HG03064 (cell line): Measurements from ENCODE around the gene HSBP1L1.

Experiments used
- ATAC-seq: cut with Tn5 transposase; IDR thresholded peaks from one replicate; pipeline ENCODE4 v1.9.1; 2021; ENCODE audit warnings: low read depth; ENCODE audit not compliant: unreplicated experiment

HSBP1L1 gene

DNA sequence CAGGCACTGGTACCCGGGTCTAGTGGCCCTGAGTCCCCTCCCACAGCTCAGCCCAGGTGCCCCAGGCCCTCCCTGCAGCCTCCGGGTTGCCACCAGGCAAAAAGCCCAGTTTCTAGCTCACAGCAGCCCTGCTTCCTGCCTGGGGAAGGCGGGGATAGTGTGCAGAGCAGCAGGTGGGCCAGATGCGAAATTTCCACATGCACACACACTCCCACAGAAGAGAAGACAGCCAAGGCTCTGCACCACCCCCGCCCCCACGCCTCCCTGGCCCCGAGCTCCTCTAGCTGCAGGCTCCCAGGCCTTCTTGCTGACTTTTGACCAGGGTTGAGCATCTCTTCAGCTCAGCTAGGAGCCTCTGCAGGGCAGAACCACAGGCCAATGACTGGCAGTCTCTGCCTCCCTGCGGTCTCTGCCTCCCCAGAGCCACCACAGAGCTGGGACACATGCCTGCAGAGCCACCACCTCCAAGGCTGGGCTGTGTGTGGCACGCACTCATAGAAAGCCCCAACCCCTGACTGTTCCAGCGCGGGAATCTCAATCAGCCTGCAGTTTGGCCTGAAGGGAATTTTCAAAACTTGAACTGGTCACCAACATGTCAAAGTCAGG is 20.2 kb upstream of the HSBP1L1 start:
- no peak for ATAC-seq

DNA sequence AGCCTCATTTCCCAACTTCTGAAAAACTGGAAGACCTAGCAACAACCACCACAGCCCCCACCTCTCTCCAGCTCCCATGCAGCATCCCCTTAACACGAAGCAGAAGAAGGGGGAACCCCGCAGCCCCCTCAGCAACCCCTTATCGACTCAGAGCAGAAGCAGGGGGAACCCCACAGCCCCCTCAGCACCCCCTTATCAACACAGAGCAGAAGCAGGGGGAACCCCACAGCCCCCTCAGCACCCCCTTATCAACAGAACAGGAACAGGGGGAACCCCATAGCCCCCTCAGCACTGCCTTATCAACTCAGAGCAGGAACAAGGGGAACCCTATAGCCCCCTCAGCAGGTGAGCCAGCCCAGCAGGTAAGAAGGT is 19.7 kb upstream of the HSBP1L1 start:
- no peak for ATAC-seq

DNA sequence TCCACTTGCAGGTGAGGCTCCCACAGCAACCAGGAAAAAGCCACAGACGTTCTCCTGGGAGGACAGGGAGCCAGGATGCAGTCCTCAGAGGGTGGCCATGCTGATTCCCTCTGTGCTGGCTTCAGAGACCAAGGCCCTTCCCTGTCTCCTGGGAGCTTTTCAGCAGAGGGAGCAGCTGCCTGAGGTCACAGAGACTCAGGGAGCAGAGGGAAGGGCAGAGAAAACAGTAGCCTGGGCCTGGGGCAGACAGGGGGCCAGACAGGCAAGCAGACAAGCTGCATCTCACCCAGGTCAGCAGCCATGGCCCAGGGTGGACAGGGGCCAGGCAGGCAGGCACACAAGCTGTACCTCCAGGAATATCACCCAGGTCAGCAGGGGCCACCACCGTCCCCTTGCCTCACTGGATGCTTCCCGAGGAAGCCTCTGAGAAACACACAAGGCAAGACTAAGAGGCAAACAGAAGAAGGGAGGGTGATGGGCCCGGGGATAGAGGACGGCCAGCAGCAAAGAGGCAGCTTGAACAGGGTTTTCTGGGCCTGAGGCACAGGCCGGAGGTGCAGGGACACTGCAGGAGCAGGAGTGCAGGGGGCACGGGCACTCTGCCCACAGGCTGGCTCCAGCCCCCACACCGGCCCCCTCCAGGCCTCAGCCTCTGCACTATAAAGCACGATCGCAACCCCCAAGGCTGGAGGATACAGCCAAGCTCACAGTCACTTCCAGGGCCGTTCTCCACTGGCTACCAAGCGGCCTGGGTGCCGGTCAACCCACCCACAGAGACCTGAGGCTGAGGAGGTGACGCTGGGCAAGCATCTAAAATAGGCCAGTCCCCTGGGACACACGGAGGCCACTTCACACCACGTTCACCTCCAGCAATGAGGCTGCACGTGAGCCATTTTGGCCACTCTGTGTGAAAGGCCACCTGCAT is 19.1 kb upstream of the HSBP1L1 start:
- ATAC-seq: no peak

DNA sequence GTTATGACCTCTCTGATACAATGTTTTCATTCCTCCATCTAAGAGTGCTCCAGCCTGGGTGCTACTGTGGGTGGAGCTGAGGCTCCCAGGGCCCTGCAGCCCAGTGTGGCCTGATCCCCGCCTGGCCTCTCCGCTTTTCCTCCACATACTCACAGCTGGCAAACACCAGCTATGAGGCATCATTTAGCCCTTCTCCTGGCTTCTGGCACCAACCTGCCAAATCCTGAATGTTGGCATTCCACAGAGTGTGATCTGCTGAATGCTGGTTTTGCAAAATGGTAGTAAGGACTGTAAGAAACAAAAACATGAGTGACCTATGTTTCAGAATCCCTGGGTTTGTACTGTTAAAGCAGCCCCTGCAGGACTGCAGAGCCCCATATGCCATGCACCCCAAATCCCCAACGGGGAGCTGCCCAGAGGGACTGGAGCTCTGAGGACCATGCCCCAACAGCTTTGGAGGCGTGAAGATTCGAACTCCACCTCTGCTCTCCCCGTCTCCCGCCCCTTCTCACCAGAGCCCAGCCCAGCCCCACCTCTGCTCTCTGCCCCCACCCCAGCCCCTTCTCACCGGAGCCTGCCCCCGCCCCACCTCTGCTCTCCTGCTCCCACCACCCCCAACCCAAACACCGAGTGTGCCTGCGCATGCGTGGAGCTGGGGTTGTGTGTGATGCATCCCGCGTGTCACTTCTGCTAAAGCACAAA is 17.2 kb upstream of the HSBP1L1 start:
- no peak for ATAC-seq

DNA sequence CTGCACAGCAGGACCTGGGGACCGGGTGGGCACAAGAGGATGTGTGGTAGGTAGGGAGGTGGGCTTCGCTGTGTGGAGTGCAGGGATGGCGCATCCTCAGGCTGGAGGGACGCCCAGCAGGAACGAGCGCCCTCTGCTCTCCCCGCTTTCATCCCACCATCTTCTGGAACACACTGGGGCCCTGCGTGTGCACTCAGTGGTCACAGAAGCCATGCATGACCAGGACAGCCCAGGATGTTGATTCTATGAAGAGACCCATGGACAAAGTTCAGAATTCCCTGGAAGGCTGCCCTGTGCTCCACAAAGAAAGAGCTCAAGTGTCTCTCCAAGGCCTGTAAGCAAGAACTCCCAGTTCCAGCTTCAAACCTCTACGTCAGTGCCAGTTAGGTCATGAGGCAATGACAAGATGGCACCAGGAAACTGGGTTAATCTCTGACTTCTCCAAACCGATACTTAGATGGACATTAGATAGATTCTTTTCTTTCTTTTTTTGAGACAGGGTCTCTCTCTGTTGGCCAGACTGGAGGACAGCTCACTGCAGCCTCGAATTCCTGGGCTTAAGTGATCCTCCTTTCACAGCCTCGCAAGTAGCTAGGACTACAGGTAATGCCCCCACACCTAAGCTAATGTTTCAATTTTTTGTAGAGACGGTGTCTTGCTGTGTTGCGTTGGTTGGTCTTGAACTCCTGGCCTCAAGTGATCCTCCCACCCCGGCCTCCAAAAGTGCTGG is 16.4 kb upstream of the HSBP1L1 start:
- no peak for ATAC-seq

DNA sequence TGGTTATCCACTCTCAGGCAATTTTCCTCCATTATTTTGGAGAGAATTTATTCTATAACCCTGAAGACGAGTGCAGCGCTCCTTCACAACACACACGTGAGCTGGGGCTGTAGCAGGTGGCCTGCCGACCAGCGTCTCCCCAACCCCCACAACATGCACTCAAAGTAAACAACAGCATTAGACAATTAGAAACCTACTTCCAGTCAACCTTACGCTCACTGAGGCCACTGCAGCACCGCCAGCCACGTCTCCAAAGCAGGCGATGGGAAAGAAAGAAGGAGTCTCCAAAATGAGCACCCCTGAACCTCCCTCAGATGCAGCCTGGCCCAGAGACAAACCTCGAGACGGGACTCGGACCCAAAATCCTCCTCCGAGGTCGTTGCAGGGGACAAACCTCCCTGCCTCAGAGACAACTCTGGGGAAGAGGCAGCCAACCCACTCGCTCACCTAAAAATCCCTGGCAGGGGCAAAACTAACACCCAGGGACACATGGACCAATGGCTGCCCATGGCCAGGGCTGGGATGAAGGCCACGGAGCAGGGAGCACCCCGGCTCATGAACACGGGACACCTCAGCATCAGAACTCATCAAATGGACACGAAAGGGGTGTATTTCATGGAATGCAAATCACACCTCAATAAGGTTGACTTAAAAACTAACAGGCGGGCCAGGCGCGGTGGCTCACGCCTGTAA is 15.6 kb upstream of the HSBP1L1 start:
- no peak for ATAC-seq

DNA sequence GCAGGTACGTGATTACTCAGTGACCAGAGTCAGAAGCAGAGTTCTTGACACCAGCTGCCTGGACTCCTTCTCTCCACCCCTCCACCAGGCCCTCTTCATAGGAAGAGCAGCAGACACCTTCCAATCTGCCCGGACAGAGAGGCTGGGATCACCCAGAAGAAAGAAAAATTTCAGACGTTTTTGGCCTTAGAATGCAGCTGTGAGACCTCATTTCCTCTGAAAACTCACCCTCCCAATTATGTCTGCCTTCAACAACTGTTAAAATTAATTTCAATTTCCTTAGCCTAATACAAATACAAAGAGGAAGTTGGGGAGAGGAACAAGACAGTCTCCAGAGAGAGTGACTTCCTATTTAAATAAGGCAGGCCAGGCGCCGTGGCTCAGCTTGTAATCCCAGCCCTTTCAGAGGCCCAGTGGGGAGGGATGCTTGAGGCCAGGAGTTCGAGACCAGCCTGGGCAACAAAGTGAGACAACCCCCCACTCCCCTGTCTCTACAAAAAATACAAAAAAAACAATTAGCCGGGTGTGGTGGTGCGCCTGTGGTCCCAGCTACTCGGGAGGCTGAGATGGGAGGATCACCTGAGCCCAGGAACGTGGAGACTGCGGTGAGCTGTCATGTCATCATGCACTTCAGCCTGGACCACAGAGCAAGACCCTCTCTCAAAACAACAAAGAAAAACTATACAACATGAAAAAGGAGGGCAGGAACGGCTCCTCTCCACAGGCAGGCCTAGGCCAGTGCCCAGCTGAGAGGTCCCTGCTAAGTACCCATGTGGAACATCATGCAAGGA is 14.6 kb upstream of the HSBP1L1 start:
- ATAC-seq: no peak

DNA sequence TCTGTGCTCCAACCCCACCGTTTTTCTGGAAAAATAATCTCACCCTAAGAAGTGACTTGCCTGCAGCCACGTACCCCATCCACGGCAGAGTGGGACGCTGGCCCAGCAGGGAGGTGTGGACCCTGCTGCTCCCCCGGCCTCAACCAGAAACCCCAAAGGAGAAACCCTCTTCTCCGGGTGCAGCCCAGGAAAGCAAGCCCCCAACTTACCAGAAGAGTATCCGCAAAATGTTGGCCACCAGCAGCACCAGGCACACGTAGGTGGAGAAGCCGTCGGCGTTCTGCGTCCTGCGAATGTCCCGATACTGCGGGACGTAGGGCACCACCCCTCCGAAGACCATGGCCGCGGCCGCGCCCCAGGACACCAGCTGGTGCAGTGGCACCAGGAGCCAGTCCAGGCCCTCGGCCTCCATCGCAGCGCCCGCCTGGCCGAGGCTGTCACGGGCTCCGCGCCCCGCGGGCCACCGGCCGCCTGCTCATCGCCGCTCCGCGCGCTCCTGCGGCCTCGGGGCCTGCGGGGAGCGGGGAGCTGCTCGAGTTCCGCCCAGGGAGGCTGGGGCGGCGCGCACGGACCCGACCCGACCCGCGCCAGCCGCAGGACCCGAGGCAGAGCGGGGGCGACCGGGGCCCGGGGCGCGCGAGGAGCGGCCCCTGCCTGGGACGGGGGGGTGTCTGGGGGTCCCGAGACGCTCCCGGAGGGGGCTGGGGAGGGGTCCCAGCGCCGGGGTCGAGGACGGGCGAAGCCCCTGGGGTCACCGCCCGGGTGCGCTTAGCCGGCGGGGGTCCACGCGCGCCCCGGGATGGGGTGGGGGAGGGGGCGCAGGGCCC is 13.7 kb upstream of the HSBP1L1 start:
- peak; percentile 32 for ATAC-seq

DNA sequence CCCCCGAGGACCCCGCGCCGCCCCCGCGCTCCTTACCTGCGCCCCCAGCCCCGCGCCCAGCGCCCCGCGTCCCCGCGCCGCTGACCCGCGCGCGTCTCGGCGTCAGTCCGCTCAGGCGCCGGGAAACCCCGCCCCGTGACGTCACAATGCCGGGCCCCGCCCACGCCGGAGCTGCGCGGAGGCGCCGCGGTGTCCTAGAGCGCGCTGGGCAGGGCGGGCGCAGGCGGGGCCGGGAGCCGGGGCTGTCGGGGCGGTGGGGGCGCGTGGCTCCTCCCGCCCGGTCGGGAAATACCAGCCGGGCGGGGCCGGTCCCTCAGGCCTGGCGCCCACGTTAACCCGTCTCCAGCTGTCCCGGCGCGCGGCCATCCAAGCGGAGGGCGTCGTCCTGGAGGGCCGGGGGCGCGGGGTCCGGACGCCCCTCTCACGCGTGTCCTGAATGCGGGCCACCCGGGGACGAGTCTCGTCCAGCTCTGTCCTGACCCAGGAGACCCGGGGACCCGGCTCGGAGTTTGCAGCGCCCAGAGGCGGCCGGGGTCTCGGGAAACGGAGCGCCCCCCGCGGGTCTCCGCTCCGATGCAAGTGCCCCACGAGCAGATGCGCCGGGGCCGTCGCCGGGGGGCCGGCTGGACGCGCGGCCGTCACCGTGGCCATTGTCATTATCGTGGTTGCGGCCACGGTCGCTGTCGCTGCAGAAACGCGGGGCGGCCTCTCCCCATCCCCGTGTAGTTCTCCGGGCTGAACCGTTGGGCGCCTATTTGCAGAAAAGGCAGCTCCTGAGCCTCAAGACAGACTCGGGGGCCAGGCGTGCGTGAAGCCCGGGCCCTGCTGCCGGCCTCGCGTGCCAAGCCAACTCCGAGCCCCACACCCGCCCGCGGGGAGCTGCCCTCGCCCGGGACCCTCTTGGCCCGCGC is 12.6 kb upstream of the HSBP1L1 start, which contains the start of gene SLC66A2:
Gene SLC66A2, minus strand, starts transcription at position 109 of the 911 bp plus-strand sequence. CDS start 727 bp downstream, outside the sequence.
- peak; percentile 83 for ATAC-seq

DNA sequence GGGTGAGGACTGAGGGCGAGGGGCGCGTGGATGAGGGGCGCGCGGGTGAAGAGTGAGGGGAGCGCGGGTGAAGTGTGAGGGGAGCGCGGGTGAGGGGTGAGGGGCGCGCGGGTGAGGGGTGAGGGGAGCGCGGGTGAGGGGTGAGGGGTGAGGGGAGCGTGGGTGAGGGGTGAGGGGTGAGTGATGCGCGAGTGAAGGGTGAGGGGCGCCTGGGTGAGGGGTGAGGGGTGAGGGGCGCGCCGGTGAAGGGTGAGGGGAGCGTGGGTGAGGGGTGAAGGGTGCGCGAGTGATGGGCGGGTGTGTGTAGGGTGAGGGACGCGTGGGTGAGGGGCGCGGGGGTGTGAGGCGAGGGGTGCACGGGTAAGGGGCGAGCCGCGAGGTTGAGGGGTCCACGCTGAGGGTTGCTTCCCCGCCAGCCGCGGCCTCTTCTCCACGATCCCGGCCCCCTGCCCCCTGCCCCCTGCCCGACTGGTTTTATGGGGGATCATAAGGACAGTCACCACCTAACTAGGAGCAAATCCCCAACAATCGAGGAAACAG is 11.9 kb upstream of the HSBP1L1 start:
- ATAC-seq: no peak

DNA sequence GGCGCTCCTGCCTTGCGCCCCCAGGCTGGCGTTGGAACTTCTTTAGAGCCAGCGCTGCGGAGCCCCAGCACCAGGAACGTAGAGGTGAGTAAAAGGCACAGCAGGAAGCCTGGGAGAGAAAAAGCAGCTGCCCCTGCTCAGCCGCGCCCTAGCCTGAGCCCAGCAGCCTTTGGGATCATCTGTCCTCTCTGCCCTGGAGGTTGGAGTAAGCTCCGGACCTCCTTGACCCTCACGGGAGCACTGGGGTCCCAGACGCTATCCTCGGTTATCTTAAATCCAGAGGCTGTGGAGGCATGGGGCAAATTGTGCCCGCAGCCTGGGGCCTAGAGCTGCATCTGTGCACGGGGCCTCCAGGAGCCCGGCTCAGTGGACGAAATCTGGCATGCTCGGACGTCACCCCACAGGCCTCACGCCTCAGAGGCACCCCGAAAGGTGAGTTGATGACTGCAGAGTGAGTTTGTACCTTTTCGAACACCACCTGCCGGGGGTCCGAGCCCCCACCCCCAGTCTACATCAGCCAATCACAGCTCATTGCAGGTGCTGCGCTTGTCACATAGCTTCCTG is 11.4 kb upstream of the HSBP1L1 start:
- ATAC-seq: no peak

DNA sequence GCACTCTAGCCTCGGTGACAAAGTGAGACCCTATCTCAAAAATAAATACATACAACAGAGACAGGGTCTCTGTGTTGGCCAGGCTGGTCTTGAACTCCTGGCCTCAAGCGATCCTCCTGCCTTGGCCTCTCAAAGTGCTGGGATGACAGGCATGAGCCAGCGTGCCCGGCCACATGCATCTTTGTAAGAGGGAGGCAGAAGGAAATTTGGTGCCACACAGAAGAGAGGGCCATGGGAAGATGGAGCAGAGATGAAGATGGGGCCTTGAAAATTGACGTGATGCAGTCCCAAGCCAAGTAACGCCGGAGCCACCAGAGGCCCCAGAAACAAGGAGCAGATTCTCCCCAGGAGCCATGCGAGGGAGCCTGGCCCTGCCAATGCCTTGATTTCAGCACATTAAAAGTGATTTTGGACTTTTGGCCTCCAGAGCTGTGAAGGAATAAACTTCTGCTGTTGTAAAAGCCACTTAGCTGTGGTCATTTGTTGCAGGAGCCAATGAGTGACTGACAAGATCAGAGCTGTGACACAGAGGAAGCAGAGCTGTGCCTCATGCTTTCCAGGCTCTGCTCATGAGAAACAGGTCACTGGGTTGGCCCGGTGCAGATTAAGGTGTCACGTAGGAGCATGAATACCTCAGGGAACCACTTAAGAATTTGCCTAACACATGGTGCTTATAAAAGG is 10.3 kb upstream of the HSBP1L1 start:
- no peak for ATAC-seq

DNA sequence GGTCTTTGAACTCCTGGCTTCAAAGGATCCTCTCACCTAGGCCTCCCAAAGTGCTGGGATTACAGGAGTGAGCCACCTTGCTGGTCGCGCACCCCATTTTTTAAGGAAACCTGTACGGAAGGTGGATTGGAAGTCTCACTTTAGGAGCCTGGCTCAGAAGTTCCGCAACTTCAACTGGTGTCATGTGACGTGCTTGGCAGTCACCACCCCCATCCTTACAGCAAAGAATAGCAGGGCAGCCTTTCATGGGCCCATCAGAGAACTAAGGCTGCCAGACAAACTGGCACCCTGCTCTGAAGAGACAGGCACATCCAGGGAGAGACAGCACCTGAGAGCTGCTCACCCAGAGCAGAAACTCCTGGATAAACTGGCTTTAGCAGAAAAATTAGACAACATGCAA is 9.7 kb upstream of the HSBP1L1 start:
- ATAC-seq: no peak

DNA sequence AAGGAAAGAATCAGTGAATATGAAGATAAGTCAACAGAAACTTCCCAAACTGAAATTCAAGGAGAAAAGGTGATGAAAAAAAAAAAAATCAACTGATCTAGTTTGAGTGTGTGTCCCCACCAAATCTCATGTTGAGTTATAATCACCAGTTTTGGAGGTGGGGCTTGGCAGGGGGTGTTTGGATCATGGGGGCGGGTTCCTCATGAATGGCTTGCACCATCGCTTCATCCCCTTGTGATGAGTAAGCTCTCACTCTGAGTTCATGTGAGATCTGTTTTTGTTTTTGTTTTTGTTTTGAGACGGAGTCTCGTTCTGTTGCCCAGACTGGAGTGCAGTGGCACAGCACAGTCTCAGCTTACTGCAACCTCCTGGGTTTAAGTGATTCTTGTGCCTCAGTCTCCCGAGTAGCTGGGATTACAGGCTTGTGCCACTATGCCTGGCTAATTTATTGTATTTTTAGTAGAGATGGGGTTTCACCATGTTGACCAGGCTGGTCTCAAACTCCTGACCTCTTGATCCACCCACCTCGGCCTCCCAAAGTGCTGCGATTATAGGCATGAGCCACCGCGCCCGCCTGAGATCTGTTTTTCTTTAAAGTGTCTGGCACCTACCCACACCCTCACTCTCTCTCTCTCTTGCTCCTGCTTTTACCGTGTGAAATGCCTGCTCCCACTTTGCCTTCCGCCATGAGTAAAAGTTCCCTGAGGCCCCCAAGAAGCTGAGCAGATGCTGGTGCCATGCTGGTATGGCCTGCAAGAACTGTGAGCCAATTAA is 9.0 kb upstream of the HSBP1L1 start:
- no peak for ATAC-seq

DNA sequence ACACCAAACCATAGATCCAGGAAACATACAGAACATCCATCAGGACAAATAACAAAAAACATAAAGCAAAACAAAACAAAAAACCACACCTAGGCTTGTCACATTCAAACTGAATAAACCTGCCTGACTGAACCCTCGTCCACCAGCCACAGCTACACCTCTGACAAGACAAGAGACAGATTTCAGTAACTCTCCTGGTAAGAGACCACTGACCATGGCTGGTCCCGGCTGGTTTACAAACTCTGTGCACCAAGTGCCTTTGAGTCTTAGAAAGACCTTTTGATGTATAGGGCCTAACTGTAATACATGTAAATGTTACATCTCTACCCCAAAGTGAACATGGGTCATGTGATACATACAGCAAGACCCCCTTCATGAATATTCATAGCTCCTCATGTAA is 8.2 kb upstream of the HSBP1L1 start:
- ATAC-seq: no peak

DNA sequence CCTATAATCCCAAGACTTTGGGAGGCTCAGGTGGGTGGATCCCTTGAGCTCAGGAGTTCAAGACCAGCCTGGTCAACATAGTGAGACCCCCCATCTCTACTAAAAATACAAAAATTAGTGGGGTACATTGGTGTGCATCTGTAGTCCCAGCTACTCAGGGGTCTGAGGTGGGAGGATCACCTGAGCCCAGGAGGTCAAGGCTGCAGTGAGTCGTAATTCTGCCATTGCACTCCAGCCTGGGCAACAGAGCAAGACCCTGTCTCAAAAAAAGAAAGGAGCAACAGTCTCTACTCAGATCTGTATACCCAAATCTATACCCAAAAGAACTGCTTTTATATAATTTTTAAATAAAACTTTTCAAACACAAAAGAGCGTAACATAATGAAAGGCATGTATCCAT is 5.5 kb upstream of the HSBP1L1 start:
- ATAC-seq: no peak
